H1 (cell line): ENCODE results near the gene TRIM65. TPM values are rescaled to one million over a fixed set of nuclear protein-coding genes. Genes with fewer than 3 reads are reported as not detected.

ENCODE experiments used
- CTCF ChIA-PET: fragments of 300-600 bp; sonication (Branson Sonifier 250); formaldehyde crosslinking; loops from one replicate; lab custom pipeline; 2021; ENCODE audit not compliant: partially characterized antibody; lab: Charles Lee
- POLR2A ChIA-PET: fragments of 300-600 bp; sonication (Branson Sonifier 250); formaldehyde crosslinking; loops from one replicate; lab custom pipeline; 2021; ENCODE audit warnings: inconsistent platforms; ENCODE audit not compliant: partially characterized antibody; lab: Charles Lee
- DNase-seq, 2 experiments: peaks; one replicate each; pipeline versions ENCODE4 v3.0.0 to v3.0.0-alpha.2; 2010 to 2022; ENCODE audit warnings: low spot score in 2 of 2, low read depth in 1 of 2, mixed read lengths in 1 of 2
- FAIRE-seq: peaks from 2 replicates; lab custom pipeline; 2011; peaks lifted over from hg19 to GRCh38; lab: Jason Lieb, UNC
- H2AFZ ChIP-seq: 2 replicates; pipeline ENCODE4 v1.8.1; 2012; ENCODE audit warnings: low read length, inconsistent platforms
- H2AK5ac ChIP-seq: 2 replicates; pipeline ENCODE4 v1.6.1; 2013; ENCODE audit warnings: low read depth, low read length
- H2BK120ac ChIP-seq: replicated peaks from 2 replicates; pipeline ENCODE3; 2013; ENCODE audit warnings: low read depth, low read length, inconsistent platforms
- H2BK12ac ChIP-seq: 2 replicates; pipeline ENCODE4 v1.6.1; 2013; ENCODE audit warnings: low read depth, low read length
- H2BK15ac ChIP-seq: 2 replicates; pipeline ENCODE4 v1.6.1; 2013; ENCODE audit warnings: low read length
- H2BK20ac ChIP-seq: 2 replicates; pipeline ENCODE4 v1.6.1; 2013; ENCODE audit warnings: low read length
- H2BK5ac ChIP-seq: 2 replicates; pipeline ENCODE4 v1.6.1; 2013; ENCODE audit warnings: low read depth, low read length
- H3K14ac ChIP-seq: 2 replicates; pipeline ENCODE4 v1.6.1; 2013; ENCODE audit warnings: inconsistent platforms; ENCODE audit not compliant: insufficient read length
- H3K18ac ChIP-seq: 2 replicates; pipeline ENCODE4 v1.6.1; 2013; ENCODE audit warnings: low read length; ENCODE audit errors: extremely low read depth
- H3K23ac ChIP-seq: 2 replicates; pipeline ENCODE4 v1.6.1; 2013; ENCODE audit warnings: inconsistent platforms; ENCODE audit not compliant: insufficient read length
- H3K23me2 ChIP-seq: 2 replicates; pipeline ENCODE4 v1.6.1; 2013; ENCODE audit warnings: low read depth, low read length
- H3K27ac ChIP-seq: 2 replicates; pipeline ENCODE4 v1.6.1; 2011; ENCODE audit warnings: low read depth, low read length, inconsistent platforms
- H3K27me3 ChIP-seq, 4 experiments: replicated peaks in 1 of 4; 1 replicate in 1 of 4; 2 replicates in 3 of 4; pipeline versions ENCODE4 v1.6.1 to v1.8.1; 2011 to 2013; ENCODE audit warnings: low read length in 3 of 4, mild to moderate bottlenecking in 3 of 4, inconsistent platforms in 2 of 4, mixed read lengths in 2 of 4, moderate library complexity in 1 of 4; ENCODE audit not compliant: control insufficient read depth in 3 of 4, insufficient read depth in 3 of 4; ENCODE audit errors: extremely low read depth in 1 of 4
- H3K36me3 ChIP-seq, 4 experiments: 2 replicates each; pipeline versions ENCODE4 v1.6.1 to v1.8.1; 2011 to 2013; ENCODE audit warnings: mild to moderate bottlenecking in 4 of 4, low read length in 3 of 4, moderate library complexity in 2 of 4, control low read depth in 1 of 4, inconsistent platforms in 1 of 4; ENCODE audit not compliant: insufficient read depth in 4 of 4, control insufficient read depth in 2 of 4
- H3K4ac ChIP-seq: replicated peaks from 2 replicates; pipeline ENCODE3; 2013; ENCODE audit warnings: low read length, low read depth, mixed read lengths, inconsistent platforms; ENCODE audit not compliant: insufficient read length
- H3K4me1 ChIP-seq, 4 experiments: replicated peaks in 1 of 4; 1 replicate in 1 of 4; 2 replicates in 3 of 4; pipeline versions ENCODE4 v1.6.1 to v1.8.1; 2011 to 2013; ENCODE audit warnings: low read length in 3 of 4, inconsistent platforms in 2 of 4, mixed read lengths in 1 of 4; ENCODE audit not compliant: insufficient read depth in 4 of 4, control insufficient read depth in 3 of 4
- H3K4me2 ChIP-seq, 2 experiments: 2 replicates each; pipeline versions ENCODE4 v1.6.1 to v1.8.1; 2011 to 2013; ENCODE audit warnings: low read depth in 2 of 2, low read length in 2 of 2, control low read depth in 1 of 2, inconsistent platforms in 1 of 2, mild to moderate bottlenecking in 1 of 2; ENCODE audit not compliant: insufficient read depth in 1 of 2
- H3K4me3 ChIP-seq, 4 experiments: fragments of 200-600, 300-600 bp in 1 of 4; sonication (generic), shearing (Covaris generic), sonication (Bioruptor Twin) in 1 of 4; 2 replicates each; pipeline versions ENCODE4 v1.5.1 to v1.8.1; 2011 to 2016; ENCODE audit warnings: low read length in 4 of 4, low read depth in 3 of 4, control low read depth in 2 of 4, inconsistent platforms in 2 of 4, mild to moderate bottlenecking in 2 of 4, mixed read lengths in 1 of 4, moderate library complexity in 1 of 4; ENCODE audit not compliant: insufficient read depth in 2 of 4; ENCODE audit errors: extremely low read depth in 1 of 4
- H3K56ac ChIP-seq: replicated peaks from 2 replicates; pipeline ENCODE3; 2013; ENCODE audit warnings: low read depth, mild to moderate bottlenecking, mixed read lengths, low read length, inconsistent platforms; ENCODE audit not compliant: insufficient read length
- H3K79me1 ChIP-seq: 2 replicates; pipeline ENCODE4 v1.6.1; 2013; ENCODE audit warnings: low read depth, low read length, control low read depth
- H3K79me2 ChIP-seq, 2 experiments: 2 replicates each; pipeline versions ENCODE4 v1.6.1 to v1.8.1; 2012 to 2013; ENCODE audit warnings: low read length in 2 of 2, mild to moderate bottlenecking in 2 of 2, inconsistent platforms in 1 of 2; ENCODE audit not compliant: insufficient read depth in 2 of 2, control insufficient read depth in 1 of 2
- H3K9ac ChIP-seq, 4 experiments: replicated peaks in 1 of 4; 1 replicate in 1 of 4; 2 replicates in 3 of 4; pipeline versions ENCODE4 v1.6.1 to v1.8.1; 2011 to 2013; ENCODE audit warnings: low read depth in 3 of 4, low read length in 3 of 4, control low read depth in 2 of 4, mild to moderate bottlenecking in 2 of 4, moderate library complexity in 2 of 4, inconsistent platforms in 1 of 4; ENCODE audit errors: extremely low read depth in 1 of 4
- H3K9me3 ChIP-seq, 2 experiments: 2 replicates each; pipeline versions ENCODE4 v1.6.1 to v1.8.1; 2012 to 2013; ENCODE audit warnings: mild to moderate bottlenecking in 2 of 2, moderate library complexity in 2 of 2, control low read depth in 1 of 2, inconsistent platforms in 1 of 2, low read depth in 1 of 2, low read length in 1 of 2, mixed read lengths in 1 of 2; ENCODE audit not compliant: insufficient read depth in 2 of 2
- H4K20me1 ChIP-seq, 2 experiments: replicated peaks in 1 of 2; 2 replicates each; pipeline versions ENCODE3 to v1.8.1; 2011 to 2013; ENCODE audit warnings: inconsistent platforms in 2 of 2, low read length in 2 of 2, mild to moderate bottlenecking in 1 of 2; ENCODE audit not compliant: insufficient read depth in 2 of 2, control insufficient read depth in 1 of 2
- H4K5ac ChIP-seq: 2 replicates; pipeline ENCODE4 v1.6.1; 2013; ENCODE audit warnings: low read length, low read depth, mixed read lengths, inconsistent platforms; ENCODE audit not compliant: insufficient read length
- H4K8ac ChIP-seq: 2 replicates; pipeline ENCODE4 v1.8.0; 2013; ENCODE audit warnings: mild to moderate bottlenecking, moderate library complexity, low read length, inconsistent platforms; ENCODE audit not compliant: insufficient read depth; ENCODE audit errors: extremely low read depth
- H4K91ac ChIP-seq: replicated peaks from 2 replicates; pipeline ENCODE3; 2013; ENCODE audit warnings: low read length, mixed read lengths, inconsistent platforms; ENCODE audit not compliant: insufficient read length
- KDM5A ChIP-seq: fragments of 200-600 bp; IDR thresholded peaks from 2 replicates; pipeline ENCODE4 v1.7.1; 2012; ENCODE audit warnings: mild to moderate bottlenecking, low read length, inconsistent platforms, mixed read lengths
- RXRA ChIP-seq: IDR thresholded peaks from 2 replicates; pipeline ENCODE4 v1.6.1; 2011; ENCODE audit warnings: low read depth, mild to moderate bottlenecking, low read length, moderate library complexity; ENCODE audit not compliant: insufficient read depth
- ZNF274 ChIP-seq: IDR thresholded peaks from 2 replicates; pipeline ENCODE4 v1.7.0; 2012; ENCODE audit warnings: low read length, borderline replicate concordance; ENCODE audit errors: extremely low read depth
- WGBS, 2 experiments: shearing (Covaris generic) in 1 of 2; methylation state at CpG; one replicate each; pipeline versions ENCODE4 v1.1.6 to v1.1.7; 2013 to 2015; ENCODE audit warnings: low lambda C conversion rate in 2 of 2, mixed read lengths in 2 of 2, inconsistent platforms in 1 of 2, low coverage in 1 of 2, missing lambda C conversion rate in 1 of 2; ENCODE audit not compliant: insufficient replicate concordance in 2 of 2, insufficient coverage in 1 of 2, insufficient read length in 1 of 2; ENCODE audit errors: extremely low coverage in 1 of 2, missing lambda C conversion rate in 1 of 2; 5-methylcytosine and 5-hydroxymethylcytosine counted together
- polyA plus RNA-seq, 7 experiments: library from polyadenylated mRNA; depleted of rRNA in 3 of 7; stranded (reverse) in 5 of 7; unstranded in 2 of 7; fragments of >200 nt in 5 of 7; fragments of 200-250 nt in 2 of 7; gene quantifications; 1 replicate in 5 of 7; 2 replicates in 1 of 7; 4 replicates in 1 of 7; pipeline versions ENCODE4 v1.2.1 to v1.2.3, GENCODE V29; 2011 to 2013; ENCODE audit warnings: missing spikeins in 2 of 7, mixed read lengths in 2 of 7
- total RNA-seq: library from RNA; stranded (reverse); fragmentation: NEBNext Ultra II Directional; extraction: Animal tissue kit (Norgen Biotek cat#: 25700); gene quantifications from 2 replicates; pipeline ENCODE4 v1.2.1, GENCODE V29; 2021

Gene TRIM65
- total and polyA plus RNA-seq, 2 of the 8 experiments (the other 6 are each of a cell fraction or from before 2014, with no cell fraction given), result 21.2 to 48.6 TPM

GRCh38 chr17:75931062-75931461 lies 34.3 kb upstream of the TRIM65 start:
- Histone ChIP-seq H4K8ac (no peak overlapping the region), H3K79me2 (no peaks in the 10 kb centered on the region), H4K5ac (no peak overlapping the region), H3K79me1 (no peaks in the 10 kb centered on the region), H4K91ac (no peak overlapping the region), H3K4me3 (no peak overlapping the region), H3K4ac (no peak overlapping the region), H2BK5ac (no peak overlapping the region), H3K36me3 (peaks cover 0 to 10% (median 2%) of the 10 kb centered on the region in 4 experiments; a peak in 3 of 8 replicates), H4K20me1 (no peaks in the 10 kb centered on the region), H3K9me3 (no peaks in the 10 kb centered on the region), H3K18ac (no peak overlapping the region), H2BK20ac (no peak overlapping the region), H2BK12ac (no peak overlapping the region), H3K9ac (no peak overlapping the region), H3K56ac (no peak overlapping the region), H3K14ac (no peak overlapping the region), H3K23ac (no peak overlapping the region), H3K27me3 (no peaks in the 10 kb centered on the region), H3K27ac (no peak overlapping the region), H2BK15ac (no peak overlapping the region), H3K4me1 (no peaks in the 10 kb centered on the region), H2AFZ (no peak overlapping the region), H2BK120ac (no peak overlapping the region), H2AK5ac (no peak overlapping the region), H3K23me2 (no peaks in the 10 kb centered on the region), H3K4me2 (no peak overlapping the region)
- 77% methylated on average over 4 of the region's 4 CpGs; no CpG with 5 or more reads in 1 of the 2 experiments for WGBS, 2 experiments
- no peak for FAIRE-seq
- ChIA-PET CTCF (interaction anchor here (0.6 to 51.3 kb wide), 7 partner anchors 9 to 82 kb away, joined by 3 to 885 read pairs (median 4); partner anchors contain the start of genes CDK3 and MRPL38), POLR2A (interaction anchor here (1.2 to 1.6 kb wide), 4 partner anchors 10 to 151 kb away, joined by 3 to 5 read pairs (median 4); partner anchors contain the start of genes FBF1 and TRIM65)
- no peak for DNase-seq
- TF ChIP-seq KDM5A, result no peak
- no peak for TF ChIP-seq ZNF274
- TF ChIP-seq RXRA, result no peak
